Lung (tissue), 12 donors: ENCODE data around the gene PKN2. TPM values are rescaled to one million over a fixed set of nuclear protein-coding genes. Genes with fewer than 3 reads are reported as not detected.

Source experiments
- ATAC-seq: fragments of 200-7000 bp; cut with Tn5 transposase; one replicate; pipeline ENCODE4 v1.9.1; 2020; ENCODE audit warnings: moderate number of reproducible peaks; ENCODE audit not compliant: insufficient read depth, low FRiP score
- DNase-seq, 3 donors: peaks; one replicate each; pipeline ENCODE4 v3.0.0-alpha.2; 2013 to 2017
- H3K27ac ChIP-seq, 2 donors: one replicate each; pipeline ENCODE4 v1.5.1; 2013; ENCODE audit warnings: mild to moderate bottlenecking in 2 of 2, moderate library complexity in 2 of 2, control low read depth in 1 of 2, inconsistent platforms in 1 of 2, low read depth in 1 of 2, low read length in 1 of 2
- H3K27me3 ChIP-seq, 3 donors: one replicate each; pipeline ENCODE4 v1.5.1; 2013; ENCODE audit warnings: low read length in 2 of 3; ENCODE audit not compliant: control insufficient read depth in 3 of 3, insufficient read depth in 3 of 3
- H3K36me3 ChIP-seq, 4 donors: one replicate each; pipeline ENCODE4 v1.5.1; 2013; ENCODE audit warnings: low read length in 4 of 4, mild to moderate bottlenecking in 1 of 4, moderate library complexity in 1 of 4; ENCODE audit not compliant: control insufficient read depth in 4 of 4, insufficient read depth in 4 of 4
- H3K4me1 ChIP-seq, 5 donors: one replicate each; pipeline ENCODE4 v1.5.1; 2013; ENCODE audit warnings: low read length in 5 of 5, mild to moderate bottlenecking in 2 of 5, moderate library complexity in 1 of 5; ENCODE audit not compliant: control insufficient read depth in 5 of 5, insufficient read depth in 5 of 5
- H3K4me3 ChIP-seq: one replicate; pipeline ENCODE4 v1.5.1; 2013; ENCODE audit warnings: mild to moderate bottlenecking, control low read depth, moderate library complexity
- H3K9ac ChIP-seq, 2 donors: one replicate each; pipeline ENCODE4 v1.5.1; 2013; ENCODE audit warnings: low read length in 2 of 2, control low read depth in 1 of 2; ENCODE audit not compliant: insufficient read depth in 1 of 2
- H3K9me3 ChIP-seq, 4 donors: one replicate each; pipeline ENCODE4 v1.5.1; 2013; ENCODE audit warnings: low read length in 3 of 4, mild to moderate bottlenecking in 1 of 4, moderate library complexity in 1 of 4; ENCODE audit not compliant: control insufficient read depth in 4 of 4, insufficient read depth in 3 of 4
- WGBS, 2 donors: extraction: QIAGEN DNeasy Blood & Tissue Kit; methylation state at CpG; one replicate each; pipeline ENCODE4 v1.1.7; 2013; 5-methylcytosine and 5-hydroxymethylcytosine counted together
- polyA plus RNA-seq, 2 donors: library from polyadenylated mRNA; stranded (reverse); fragments of 200-250 nt; gene quantifications; one replicate each; pipeline ENCODE4 v1.2.1, GENCODE V29; 2013
- total RNA-seq, 2 donors: library from RNA; depleted of rRNA in 1 of 2; stranded (reverse); fragments of >200 nt in 1 of 2; gene quantifications; one replicate each; pipeline ENCODE4 v1.2.1, GENCODE V29; 2014 to 2021
- TF ChIP-seq, protein P1 (sequence below): IDR thresholded peaks from 2 replicates; pipeline ENCODE4 v1.5.1; 2012; ENCODE audit warnings: mild to moderate bottlenecking; ENCODE audit errors: control extremely low read depth, extremely low read depth
- donor health status: control.
- donor health status: control.
- donor health status: Bipolar disorder and iron deficiency.
- donor health status: healthy.
- donor health status: DM: yes; HTN: yes; CAD: no.

The PKN2 gene
- total and polyA plus RNA-seq, 4 donors = 9.5 to 130 (median 24.8) TPM

DNA sequence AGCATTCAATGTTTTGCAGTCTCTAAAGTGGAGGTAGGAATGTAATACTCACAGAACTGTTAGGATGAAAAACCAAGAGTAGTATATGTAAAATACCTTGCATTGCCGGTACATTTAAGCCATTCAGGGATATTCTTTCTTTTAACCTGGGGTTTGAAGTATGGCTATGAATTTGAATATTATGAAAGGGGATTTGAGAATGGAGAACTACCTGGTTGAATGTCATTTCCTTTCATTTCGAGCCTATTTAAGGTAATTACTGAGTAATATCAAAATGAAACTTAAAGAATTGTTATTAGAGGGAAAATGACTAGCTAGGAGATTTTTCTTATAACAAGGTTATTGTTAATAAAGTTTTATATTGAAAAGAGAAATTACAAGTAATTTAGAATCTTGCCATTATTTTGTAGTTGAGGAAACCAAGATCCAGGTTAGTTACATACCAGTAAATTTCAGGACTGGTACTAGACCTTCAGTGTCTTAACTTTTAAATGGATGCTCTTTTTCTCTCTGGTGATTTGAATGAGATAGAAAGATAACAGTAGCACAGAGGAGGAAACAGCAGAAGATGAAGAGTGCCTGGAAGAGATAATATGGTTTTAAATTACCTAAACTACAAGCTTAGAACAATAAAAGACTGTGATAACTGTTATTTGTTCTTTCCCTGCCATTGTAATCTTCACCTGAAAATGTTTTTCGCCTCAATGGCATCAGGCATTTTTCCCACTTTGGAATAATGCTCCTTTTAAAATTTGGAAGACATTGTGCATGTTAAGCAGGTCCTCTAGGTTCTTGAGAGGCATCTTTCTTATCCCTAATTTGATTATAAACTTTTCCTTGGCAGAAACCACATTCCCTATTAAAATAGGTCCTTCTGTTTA is 103.2 kb downstream of the PKN2 start:
- TF ChIP-seq, protein P1, sequence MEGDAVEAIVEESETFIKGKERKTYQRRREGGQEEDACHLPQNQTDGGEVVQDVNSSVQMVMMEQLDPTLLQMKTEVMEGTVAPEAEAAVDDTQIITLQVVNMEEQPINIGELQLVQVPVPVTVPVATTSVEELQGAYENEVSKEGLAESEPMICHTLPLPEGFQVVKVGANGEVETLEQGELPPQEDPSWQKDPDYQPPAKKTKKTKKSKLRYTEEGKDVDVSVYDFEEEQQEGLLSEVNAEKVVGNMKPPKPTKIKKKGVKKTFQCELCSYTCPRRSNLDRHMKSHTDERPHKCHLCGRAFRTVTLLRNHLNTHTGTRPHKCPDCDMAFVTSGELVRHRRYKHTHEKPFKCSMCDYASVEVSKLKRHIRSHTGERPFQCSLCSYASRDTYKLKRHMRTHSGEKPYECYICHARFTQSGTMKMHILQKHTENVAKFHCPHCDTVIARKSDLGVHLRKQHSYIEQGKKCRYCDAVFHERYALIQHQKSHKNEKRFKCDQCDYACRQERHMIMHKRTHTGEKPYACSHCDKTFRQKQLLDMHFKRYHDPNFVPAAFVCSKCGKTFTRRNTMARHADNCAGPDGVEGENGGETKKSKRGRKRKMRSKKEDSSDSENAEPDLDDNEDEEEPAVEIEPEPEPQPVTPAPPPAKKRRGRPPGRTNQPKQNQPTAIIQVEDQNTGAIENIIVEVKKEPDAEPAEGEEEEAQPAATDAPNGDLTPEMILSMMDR = no peak
- Histone ChIP-seq H3K9me3 (no peaks in the 10 kb centered on the region), H3K36me3 (peaks cover 6 to 48% (median 18%) of the 10 kb centered on the region in 4 donors), H3K27ac (no peak overlapping the region), H3K9ac (no peak overlapping the region), H3K4me1 (no peaks in the 10 kb centered on the region), H3K4me3 (no peak overlapping the region), H3K27me3 (no peaks in the 10 kb centered on the region)
- DNase-seq = no peak
- ATAC-seq = no peak
- 82 to 92% methylated on average over 3 of the region's 3 CpGs for WGBS, 2 donors

DNA sequence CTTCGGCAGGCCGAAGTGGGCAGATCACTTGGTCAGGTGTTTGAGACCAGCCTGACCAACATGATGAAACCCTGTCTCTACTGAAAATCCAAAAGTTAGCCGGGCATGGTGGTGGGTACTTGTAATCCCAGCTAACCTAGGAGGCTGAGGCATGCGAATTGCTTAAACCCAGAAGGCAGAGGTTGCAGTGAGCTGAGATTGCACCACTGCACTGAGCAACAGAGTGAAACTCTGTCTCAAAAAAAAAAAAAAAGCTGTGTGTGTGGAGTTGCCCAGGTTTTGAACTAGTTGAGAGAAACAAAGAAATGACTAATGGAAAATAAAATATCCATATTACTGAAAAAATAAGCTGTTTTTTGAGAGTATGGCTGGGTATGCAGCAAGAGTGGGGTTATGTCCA is 107.1 kb downstream of the PKN2 start:
- TF ChIP-seq, protein P1 = no peak
- peaks cover 5 to 46% (median 10%) of the 10 kb centered on the region in 4 donors for H3K36me3 ChIP-seq
- no peaks in the 10 kb centered on the region for H3K9me3 ChIP-seq
- H3K27me3 ChIP-seq = no peaks in the 10 kb centered on the region
- ATAC-seq (no peak), DNase-seq (no peak)
- no peak overlapping the region for H3K27ac ChIP-seq
- 77 to 93% methylated on average over 4 of the region's 4 CpGs for WGBS, 2 donors
- no peak overlapping the region for H3K9ac ChIP-seq
- H3K4me3 ChIP-seq = no peak overlapping the region
- H3K4me1 ChIP-seq = peaks cover 0 to under 1% (median 0%) of the 10 kb centered on the region in 5 donors

DNA sequence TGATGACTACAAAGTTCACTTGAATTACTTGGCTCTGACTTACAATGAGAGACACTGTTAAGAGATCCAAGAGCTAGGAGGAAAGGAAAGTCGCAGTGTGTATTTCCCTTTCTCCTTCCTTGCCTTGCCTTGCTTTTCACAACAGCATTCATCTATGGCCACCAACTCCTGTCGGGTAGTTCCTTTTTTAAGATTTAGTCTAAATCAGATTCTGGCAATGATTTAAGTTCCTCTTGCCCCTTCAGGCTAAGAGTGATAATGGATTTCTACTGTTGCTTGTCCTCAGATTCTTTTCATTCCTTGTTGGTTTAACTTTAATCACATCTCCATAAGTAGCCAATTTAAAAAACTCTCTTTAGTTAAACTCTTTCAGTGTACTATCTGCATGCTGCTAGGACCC is 115.4 kb downstream of the PKN2 start:
- Histone ChIP-seq H3K4me3 (no peak overlapping the region), H3K27ac (no peak overlapping the region), H3K36me3 (peaks cover 3 to 54% (median 28%) of the 10 kb centered on the region in 4 donors), H3K4me1 (peaks cover 0 to 9% (median 0%) of the 10 kb centered on the region in 5 donors), H3K9ac (no peak overlapping the region), H3K9me3 (no peaks in the 10 kb centered on the region), H3K27me3 (no peaks in the 10 kb centered on the region)
- DNase-seq (no peak), ATAC-seq (no peak)
- TF ChIP-seq, protein P1 = no peak
- 60 to 65% methylated on average over 2 of the region's 2 CpGs for WGBS, 2 donors
